ENCODE results near the gene NRXN3.

The NRXN3 gene

DNA sequence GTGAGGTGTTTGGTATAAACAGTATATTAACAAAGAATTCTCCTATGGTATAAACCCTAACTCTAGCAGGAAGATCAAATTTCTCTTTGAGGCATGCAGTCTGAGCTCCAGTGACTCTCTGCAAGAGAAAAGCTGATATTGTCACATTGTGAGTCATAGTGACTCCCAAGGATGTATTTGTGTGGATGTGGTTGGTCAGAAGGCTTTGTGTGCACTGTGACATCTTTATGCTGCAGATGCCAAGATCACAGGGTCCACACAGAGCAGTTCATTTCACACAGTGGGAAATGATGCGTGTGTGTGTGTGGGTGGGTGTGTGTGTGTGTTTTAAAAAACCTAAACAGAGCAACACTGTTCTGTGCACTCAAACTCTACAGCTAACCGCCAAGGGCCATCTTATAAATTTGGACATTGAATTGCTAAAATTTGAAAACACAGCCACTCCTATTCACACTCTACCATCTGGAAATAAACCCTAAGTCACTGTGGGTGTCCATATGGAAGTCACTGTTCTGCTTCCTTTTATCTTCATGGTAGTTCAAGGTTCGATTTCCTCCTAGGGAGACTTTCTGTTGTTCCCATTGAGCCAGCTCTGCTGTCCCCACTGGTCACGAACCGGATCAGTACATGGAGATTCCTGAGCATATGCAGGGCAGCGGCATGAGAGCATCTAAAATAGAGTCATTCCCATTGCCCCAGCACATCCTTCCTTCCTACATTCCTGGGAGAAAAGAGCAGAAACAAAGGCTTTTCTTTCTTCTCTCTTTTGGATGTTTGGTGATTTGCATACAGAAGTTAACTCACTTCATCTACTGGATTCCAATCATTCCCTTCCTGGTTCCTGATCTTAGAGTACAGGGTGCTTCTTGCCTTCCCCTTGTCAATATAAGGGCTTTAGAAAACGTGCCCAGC is 1313.6 kb downstream of the NRXN3 start:
- in situ Hi-C loops (cut with MboI; ENCODE audit: low sequenced_read_pairs) = no loop called here

GRCh38 chr14:79487632-79488031 is 1317.5 kb downstream of the NRXN3 start:
- in situ Hi-C loops (cut with MboI; ENCODE audit: low sequenced_read_pairs) = no loop called here

DNA sequence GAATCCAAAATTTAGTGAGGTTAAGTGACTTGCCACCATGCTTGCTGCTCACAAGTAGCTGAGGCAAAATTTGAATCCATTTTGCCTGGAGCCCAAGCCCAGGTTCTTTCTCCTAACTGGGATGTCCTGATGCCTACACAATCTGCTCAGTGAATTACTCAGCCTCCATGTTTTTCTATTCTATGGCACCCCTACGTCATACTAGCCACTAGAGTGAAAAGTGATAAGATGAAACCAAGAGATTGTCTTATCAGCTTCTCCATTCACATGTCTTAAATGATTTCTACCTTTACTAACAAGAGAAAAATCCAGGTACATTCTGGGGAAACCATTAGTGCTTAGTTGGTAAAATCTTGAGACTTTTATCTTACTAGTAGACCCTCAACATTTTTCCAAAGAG is 1321.0 kb downstream of the NRXN3 start:
- in situ Hi-C loops (cut with MboI; ENCODE audit: low sequenced_read_pairs) = no loop called here

GRCh38 chr14:79493081-79493645 is 1323.0 kb downstream of the NRXN3 start:
- in situ Hi-C loops (cut with MboI; ENCODE audit: low sequenced_read_pairs) = no loop called here

DNA sequence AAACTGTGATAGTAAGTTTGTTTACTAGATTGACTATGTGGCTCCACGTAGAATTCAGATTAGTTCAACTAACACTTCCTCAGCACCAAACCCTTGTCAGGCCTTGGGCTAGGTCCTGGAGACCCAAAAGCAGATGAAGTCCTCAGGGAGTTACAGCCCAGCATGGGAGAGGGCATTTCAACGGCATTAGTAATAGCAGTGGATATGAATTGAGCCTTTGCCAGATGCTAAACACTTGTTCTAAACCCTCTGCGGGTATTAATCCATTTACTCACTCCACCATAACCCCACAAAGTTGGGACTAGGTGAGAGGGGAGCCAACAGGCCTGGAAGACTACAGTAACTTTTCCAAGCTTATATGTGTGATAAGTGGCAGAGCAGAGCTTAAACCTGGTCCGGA is 1326.5 kb downstream of the NRXN3 start:
- in situ Hi-C loops (cut with MboI; ENCODE audit: low sequenced_read_pairs) = no loop called here

DNA sequence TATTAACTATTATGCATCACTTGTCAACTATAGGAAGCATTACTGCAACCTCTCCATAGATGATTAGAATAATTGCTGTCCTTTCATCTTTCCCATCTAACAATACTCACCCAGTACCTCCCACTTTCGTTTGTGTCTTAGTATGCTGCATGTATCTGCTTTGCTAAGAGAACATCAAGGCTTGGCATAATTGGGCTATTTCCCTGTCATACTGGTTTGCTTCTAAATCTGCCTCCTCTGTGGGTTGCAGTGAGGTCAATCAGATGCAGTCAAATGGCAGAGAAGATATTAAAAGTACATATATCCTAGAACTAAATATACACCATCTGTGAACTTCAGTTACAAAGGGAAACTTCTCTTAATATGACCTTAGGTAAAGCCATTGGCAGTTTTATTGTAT is 1330.3 kb downstream of the NRXN3 start:
- in situ Hi-C loops (cut with MboI; ENCODE audit: low sequenced_read_pairs) = no loop called here

- in situ Hi-C loops (cut with MboI; ENCODE audit: low sequenced_read_pairs) = no loop called here
These were observed 1332.1 kb downstream of the NRXN3 start for GRCh38 chr14:79502136-79502750.

DNA sequence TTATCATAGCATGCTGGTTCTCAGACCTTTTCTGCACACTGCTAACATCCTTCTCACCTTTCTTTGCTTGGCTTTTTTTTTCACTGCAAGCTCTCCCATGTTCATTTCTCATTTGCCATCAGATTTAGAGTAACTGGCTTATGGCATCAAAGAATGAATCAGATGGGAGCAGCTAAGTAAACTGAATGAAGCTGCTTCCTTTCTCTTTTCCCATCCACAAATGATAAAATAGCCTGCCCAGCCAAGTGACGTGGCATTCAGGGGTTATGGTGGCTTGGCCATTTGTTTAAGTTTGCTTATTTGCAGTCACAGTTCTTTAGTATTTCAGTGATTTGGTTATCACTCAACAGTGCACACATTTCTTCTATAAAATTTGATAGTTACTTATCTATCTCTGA is 1332.6 kb downstream of the NRXN3 start:
- in situ Hi-C loops (cut with MboI; ENCODE audit: low sequenced_read_pairs) = no loop called here

- in situ Hi-C loops (cut with MboI; ENCODE audit: low sequenced_read_pairs) = no loop called here
These were observed 1340.5 kb downstream of the NRXN3 start for GRCh38 chr14:79510659-79511058.

DNA sequence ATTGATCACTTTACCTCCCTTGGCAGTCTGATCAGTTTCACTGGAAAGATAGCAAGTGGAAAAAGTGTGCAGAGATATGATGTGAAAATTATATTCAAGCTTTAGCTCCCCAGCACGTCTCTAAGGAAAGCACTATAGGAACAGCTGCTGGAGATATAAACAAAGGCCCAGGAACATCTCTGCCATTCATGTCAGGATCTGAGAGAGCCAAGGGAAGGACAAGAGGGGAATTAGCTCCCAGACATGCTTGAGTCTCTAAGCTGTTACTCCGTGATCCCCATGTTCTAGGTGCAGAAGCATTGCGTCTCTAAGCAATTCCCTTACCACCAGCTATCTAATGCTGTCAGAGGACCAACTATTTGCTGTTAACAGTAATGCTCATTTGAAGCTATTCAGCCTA is 1341.0 kb downstream of the NRXN3 start:
- in situ Hi-C loops (cut with MboI; ENCODE audit: low sequenced_read_pairs) = no loop called here

DNA sequence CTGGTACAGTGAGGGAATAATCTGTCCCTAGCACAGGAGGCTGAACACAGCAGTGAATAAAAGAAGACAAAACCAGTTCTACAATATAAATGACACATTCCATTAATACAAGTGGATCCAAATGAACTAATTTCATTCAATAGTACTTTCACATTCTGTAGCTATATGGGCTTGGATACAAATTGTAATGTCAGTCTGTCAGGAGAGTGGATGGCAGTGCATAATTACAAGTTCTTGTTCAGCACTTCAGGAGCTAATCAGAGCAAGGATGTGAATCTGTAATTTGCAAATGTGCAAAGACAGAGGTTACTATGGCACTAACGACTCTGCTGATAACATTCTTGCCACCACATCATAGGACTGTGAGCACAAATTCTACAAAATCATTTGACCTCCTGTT is 1343.3 kb downstream of the NRXN3 start:
- in situ Hi-C loops (cut with MboI; ENCODE audit: low sequenced_read_pairs) = no loop called here

GRCh38 chr14:79514700-79515099 is 1344.5 kb downstream of the NRXN3 start:
- in situ Hi-C loops (cut with MboI; ENCODE audit: low sequenced_read_pairs) = no loop called here

DNA sequence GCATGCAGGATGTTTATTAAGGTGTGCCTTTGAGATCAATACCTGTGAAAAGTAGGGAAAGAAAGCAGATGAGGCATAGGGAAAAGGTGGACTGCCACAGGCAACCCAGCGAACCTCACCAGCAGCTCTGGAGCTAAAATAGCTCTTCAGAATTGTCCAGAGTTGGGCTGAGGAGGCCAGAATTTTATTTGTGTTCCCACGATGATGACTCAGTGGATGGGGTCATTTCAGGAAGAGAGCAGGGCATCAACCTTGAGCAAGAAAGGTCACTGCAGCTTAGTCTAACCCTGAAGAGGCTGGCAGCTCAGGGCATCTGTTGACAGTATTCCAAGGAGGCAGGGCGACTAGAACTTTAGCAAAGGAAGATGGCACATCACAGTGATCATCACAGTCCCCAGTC is 1345.0 kb downstream of the NRXN3 start:
- in situ Hi-C loops (cut with MboI; ENCODE audit: low sequenced_read_pairs) = no loop called here

DNA sequence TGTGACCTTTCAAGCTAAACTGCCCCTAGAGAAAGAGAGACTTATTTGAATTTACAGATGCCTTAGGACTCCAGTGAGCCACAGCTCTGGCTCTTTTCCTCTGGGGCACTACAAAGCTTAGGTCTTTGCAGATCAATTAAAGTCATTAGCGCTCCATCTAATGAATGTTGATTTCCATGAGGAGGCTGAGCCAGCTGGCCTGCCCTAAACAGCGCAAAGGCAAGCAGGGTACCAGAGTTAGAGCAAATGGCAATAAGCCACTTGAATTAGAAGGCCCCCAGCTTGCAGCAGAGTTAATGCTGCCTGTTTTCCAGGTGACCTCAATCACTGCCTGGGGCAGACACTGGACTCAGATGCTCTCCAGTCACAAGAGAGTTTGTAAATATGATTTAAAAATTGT is 1345.8 kb downstream of the NRXN3 start:
- in situ Hi-C loops (cut with MboI; ENCODE audit: low sequenced_read_pairs) = no loop called here

- in situ Hi-C loops (cut with MboI; ENCODE audit: low sequenced_read_pairs) = no loop called here
These were observed 1355.2 kb downstream of the NRXN3 start for GRCh38 chr14:79525416-79525815.

DNA sequence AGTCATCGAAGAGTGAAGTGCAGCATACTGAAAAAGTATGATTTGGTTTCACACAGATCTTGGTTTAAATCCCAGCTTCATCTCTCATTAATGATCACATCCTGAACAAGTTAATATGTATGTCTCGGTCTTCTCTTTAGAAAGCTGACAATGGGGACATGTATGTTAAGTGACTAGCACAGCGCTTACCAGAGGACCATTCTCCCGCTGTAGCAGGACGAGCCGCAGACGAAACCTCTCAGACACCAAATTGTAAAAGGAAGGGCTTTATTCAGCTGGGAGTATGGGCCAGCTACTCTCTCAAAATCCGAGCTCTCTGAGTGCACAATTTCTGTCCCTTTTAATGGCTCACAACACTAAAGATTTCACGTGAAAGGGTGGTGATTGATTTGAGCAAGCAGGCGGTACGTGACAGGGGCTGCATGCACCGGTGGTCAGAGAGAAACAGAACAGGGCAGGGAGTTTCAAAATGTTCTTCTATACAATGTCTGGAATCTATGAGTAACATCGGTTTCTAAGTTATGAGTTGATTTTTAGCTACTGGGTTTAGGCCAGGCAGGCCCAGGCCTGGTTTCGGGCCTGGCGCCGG is 1358.7 kb downstream of the NRXN3 start:
- in situ Hi-C loops (cut with MboI; ENCODE audit: low sequenced_read_pairs) = no loop called here

GRCh38 chr14:79530555-79530954 is 1360.4 kb downstream of the NRXN3 start:
- in situ Hi-C loops (cut with MboI; ENCODE audit: low sequenced_read_pairs) = no loop called here

- in situ Hi-C loops (cut with MboI; ENCODE audit: low sequenced_read_pairs) = no loop called here
These were observed 1364.7 kb downstream of the NRXN3 start for GRCh38 chr14:79534703-79535353.

GRCh38 chr14:79540394-79540793 is 1370.2 kb downstream of the NRXN3 start:
- in situ Hi-C loops (cut with MboI; ENCODE audit: low sequenced_read_pairs) = no loop called here

DNA sequence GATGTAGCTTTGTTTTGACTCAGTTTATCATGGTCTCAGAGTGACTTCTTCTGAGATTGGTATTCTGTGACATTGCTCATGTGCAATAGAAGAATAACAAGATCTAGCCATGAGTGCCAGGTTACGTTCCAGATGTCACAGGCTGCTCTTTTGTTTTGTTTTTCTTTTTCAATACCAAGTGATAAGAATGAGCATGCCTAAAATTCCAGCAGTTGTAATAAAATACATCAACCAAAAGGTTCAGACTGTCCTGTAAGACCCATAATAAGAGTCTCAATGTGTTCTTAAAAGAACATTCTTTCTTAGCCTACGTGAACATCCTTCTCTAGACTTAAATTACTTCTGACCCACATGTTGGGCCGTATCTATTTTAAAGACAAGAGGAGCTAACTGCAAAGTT is 1371.9 kb downstream of the NRXN3 start:
- in situ Hi-C loops (cut with MboI; ENCODE audit: low sequenced_read_pairs) = no loop called here

DNA sequence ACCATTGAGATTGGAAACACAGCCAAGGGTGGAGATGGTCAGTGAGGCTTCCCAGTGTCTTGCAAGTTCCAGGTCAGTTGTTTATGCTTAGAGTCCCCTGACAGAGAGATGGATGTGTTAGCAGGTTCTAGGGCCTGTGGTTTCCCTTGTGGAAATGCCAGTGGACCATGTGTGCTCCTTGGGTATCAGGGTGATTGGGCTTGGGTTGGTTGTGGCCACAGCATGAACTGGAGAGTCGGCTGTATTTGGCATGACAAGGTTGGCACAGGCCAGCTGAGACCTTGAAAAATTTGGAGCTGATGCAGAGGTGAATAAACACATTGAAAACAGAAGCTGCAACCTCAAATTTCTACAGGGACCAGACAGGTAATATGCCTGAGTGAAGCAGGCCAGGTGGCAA is 1373.2 kb downstream of the NRXN3 start:
- in situ Hi-C loops (cut with MboI; ENCODE audit: low sequenced_read_pairs) = no loop called here

Data from HL-60/S4 treated with retinoic acid at 250 ng/mL for 4 days and 3 days (cell line).